Adipocyte (in vitro differentiated cells): Measurements from ENCODE around the gene COG1.

Experiments
- DNase-seq: peaks from one replicate; pipeline ENCODE4 v3.0.0-alpha.2; 2015; ENCODE audit warnings: low read depth
- H3K27me3 ChIP-seq: replicated peaks from 2 replicates; pipeline ENCODE4 v1.7.0; 2013; ENCODE audit warnings: mild to moderate bottlenecking, low read length, moderate library complexity; ENCODE audit not compliant: control insufficient read depth, insufficient read depth
- H3K36me3 ChIP-seq: 2 replicates; pipeline ENCODE4 v1.7.0; 2013; ENCODE audit warnings: low read length, mild to moderate bottlenecking, moderate library complexity; ENCODE audit not compliant: control insufficient read depth, insufficient read depth, severe bottlenecking
- H3K4me1 ChIP-seq: 2 replicates; pipeline ENCODE4 v1.7.0; 2013; ENCODE audit warnings: mild to moderate bottlenecking, low read length, moderate library complexity; ENCODE audit not compliant: control insufficient read depth, insufficient read depth
- H3K4me3 ChIP-seq: 2 replicates; pipeline ENCODE4 v1.7.0; 2013; ENCODE audit warnings: mild to moderate bottlenecking, low read length, moderate library complexity
- H3K9ac ChIP-seq: 2 replicates; pipeline ENCODE4 v1.7.0; 2013; ENCODE audit warnings: mild to moderate bottlenecking, low read length, moderate library complexity
- H3K9me3 ChIP-seq: 2 replicates; pipeline ENCODE4 v1.7.0; 2013; ENCODE audit warnings: mild to moderate bottlenecking, low read length, moderate library complexity; ENCODE audit not compliant: control insufficient read depth

COG1 gene

GRCh38 chr17:73175962-73176565 is 16.8 kb upstream of the COG1 start:
- no peaks in the 10 kb centered on the region for H3K4me1 ChIP-seq
- H3K9ac ChIP-seq, result no peak overlapping the region
- H3K9me3 ChIP-seq, result no peaks in the 10 kb centered on the region
- H3K27me3 ChIP-seq, result no peaks in the 10 kb centered on the region
- no peak overlapping the region for H3K4me3 ChIP-seq
- DNase-seq, result no peak
- no peaks in the 10 kb centered on the region for H3K36me3 ChIP-seq

- no peak overlapping the region for H3K9ac ChIP-seq
- DNase-seq, result no peak
- H3K27me3 ChIP-seq, result no peaks in the 10 kb centered on the region
- H3K9me3 ChIP-seq, result no peaks in the 10 kb centered on the region
- H3K4me3 ChIP-seq, result no peak overlapping the region
- H3K36me3 ChIP-seq, result no peaks in the 10 kb centered on the region
- no peaks in the 10 kb centered on the region for H3K4me1 ChIP-seq
These were observed 13.5 kb upstream of the COG1 start for GRCh38 chr17:73179387-73179786.

DNA sequence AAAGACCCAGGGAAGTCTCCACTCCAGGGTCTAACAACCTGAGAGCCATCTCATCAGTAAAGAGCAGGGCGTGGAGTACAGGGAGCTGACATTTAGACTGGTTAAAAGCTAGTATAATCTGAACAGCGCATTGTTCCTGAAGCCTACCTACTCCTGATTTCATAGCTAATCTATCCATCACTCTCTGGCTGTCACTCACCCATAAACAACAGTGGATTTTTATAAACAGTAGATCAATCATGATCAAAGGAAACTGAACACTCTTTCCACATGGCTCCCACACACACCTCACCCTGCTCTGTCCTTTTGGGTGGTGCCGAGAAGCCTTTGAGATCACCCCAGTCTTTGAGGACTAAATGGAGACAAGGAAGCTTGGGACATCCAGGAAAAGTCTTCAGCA is 13.0 kb upstream of the COG1 start:
- DNase-seq, result no peak
- H3K9me3 ChIP-seq, result no peaks in the 10 kb centered on the region
- no peak overlapping the region for H3K9ac ChIP-seq
- H3K36me3 ChIP-seq, result no peaks in the 10 kb centered on the region
- no peak overlapping the region for H3K4me3 ChIP-seq
- H3K27me3 ChIP-seq, result no peaks in the 10 kb centered on the region
- H3K4me1 ChIP-seq, result no peaks in the 10 kb centered on the region

- DNase-seq, result no peak
- no peaks in the 10 kb centered on the region for H3K36me3 ChIP-seq
These were observed 10.1 kb upstream of the COG1 start for GRCh38 chr17:73182616-73183310.

GRCh38 chr17:73184136-73184993 is 8.5 kb upstream of the COG1 start:
- Histone ChIP-seq H3K36me3 (no peaks in the 10 kb centered on the region), H3K9me3 (no peaks in the 10 kb centered on the region), H3K27me3 (no peaks in the 10 kb centered on the region), H3K9ac (no peak overlapping the region), H3K4me1 (peaks cover 3% of the 10 kb centered on the region), H3K4me3 (no peak overlapping the region)
- no peak for DNase-seq

More at GRCh38 chr17:73182616-73183310, 10.1 kb upstream of the COG1 start:
- Histone ChIP-seq H3K4me1 (no peaks in the 10 kb centered on the region), H3K4me3 (no peak overlapping the region), H3K9me3 (no peaks in the 10 kb centered on the region), H3K9ac (no peak overlapping the region), H3K27me3 (no peaks in the 10 kb centered on the region)

DNA sequence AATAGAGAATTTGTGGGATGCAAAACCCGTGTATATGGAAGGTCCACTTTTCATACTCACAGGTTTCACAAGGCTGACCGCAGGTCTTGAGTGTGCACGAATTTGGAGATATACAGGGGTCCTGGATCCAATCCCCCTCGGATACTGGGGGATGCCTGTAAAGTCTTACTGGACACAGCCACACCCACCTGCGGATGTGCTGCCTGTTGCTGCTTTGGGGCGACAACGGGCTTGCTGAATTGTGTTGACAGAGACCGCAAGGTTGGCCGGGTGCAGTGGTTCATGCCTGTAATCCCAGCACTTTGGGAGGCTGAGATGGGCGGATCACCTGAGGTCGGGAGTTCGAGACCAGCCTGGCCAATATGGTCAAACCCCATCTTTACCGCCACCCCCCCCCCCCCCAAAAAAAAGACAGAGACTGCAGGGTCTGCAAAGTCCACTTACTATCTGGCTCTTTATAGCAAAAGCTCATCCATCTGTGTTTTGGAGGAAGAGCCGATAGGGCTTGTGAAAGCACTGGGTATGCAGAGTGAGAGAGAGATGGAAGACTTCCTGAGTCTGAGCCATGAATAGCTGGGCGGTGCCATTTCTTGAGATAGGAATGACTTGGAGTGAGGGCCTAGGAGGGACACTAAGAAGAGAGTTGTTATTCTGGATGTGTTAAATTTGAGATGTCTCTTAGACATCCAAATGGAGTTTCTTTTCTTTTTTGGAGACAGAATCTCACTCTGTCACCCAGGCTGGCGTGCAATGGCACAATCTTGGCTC is 6.4 kb upstream of the COG1 start:
- no peaks in the 10 kb centered on the region for H3K9me3 ChIP-seq
- H3K36me3 ChIP-seq, result no peaks in the 10 kb centered on the region
- H3K27me3 ChIP-seq, result no peaks in the 10 kb centered on the region
- no peak overlapping the region for H3K4me3 ChIP-seq
- H3K4me1 ChIP-seq, result peaks cover 3% of the 10 kb centered on the region
- H3K9ac ChIP-seq, result no peak overlapping the region
- DNase-seq, result no peak

GRCh38 chr17:73187203-73187769 is 5.6 kb upstream of the COG1 start:
- Histone ChIP-seq H3K9me3 (no peaks in the 10 kb centered on the region), H3K36me3 (no peaks in the 10 kb centered on the region), H3K4me1 (peaks cover 8% of the 10 kb centered on the region), H3K4me3 (no peak overlapping the region), H3K27me3 (no peaks in the 10 kb centered on the region), H3K9ac (no peak overlapping the region)
- DNase-seq, result no peak

DNA sequence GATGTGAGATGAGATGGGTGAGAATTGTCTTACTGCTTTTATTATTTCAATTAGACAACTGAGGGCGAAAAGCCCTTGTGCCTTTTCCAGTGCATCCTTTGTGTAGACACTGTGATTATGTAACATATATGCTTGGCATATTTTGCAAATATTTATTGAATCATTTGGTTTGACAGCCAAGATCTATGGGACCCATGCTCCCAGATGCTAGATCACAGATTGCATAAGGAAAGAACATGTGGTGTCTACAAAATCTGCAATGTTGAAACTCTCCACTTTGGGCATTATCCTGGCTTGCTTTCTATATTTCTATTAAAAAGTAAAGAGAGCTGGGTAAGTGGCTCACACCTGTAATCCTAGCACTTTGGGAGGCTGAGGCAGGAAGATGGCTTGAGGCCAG is 4.8 kb upstream of the COG1 start:
- Histone ChIP-seq H3K36me3 (no peaks in the 10 kb centered on the region), H3K9me3 (no peaks in the 10 kb centered on the region), H3K4me3 (no peak overlapping the region), H3K9ac (no peak overlapping the region), H3K27me3 (no peaks in the 10 kb centered on the region), H3K4me1 (peaks cover 8% of the 10 kb centered on the region)
- DNase-seq, result no peak

DNA sequence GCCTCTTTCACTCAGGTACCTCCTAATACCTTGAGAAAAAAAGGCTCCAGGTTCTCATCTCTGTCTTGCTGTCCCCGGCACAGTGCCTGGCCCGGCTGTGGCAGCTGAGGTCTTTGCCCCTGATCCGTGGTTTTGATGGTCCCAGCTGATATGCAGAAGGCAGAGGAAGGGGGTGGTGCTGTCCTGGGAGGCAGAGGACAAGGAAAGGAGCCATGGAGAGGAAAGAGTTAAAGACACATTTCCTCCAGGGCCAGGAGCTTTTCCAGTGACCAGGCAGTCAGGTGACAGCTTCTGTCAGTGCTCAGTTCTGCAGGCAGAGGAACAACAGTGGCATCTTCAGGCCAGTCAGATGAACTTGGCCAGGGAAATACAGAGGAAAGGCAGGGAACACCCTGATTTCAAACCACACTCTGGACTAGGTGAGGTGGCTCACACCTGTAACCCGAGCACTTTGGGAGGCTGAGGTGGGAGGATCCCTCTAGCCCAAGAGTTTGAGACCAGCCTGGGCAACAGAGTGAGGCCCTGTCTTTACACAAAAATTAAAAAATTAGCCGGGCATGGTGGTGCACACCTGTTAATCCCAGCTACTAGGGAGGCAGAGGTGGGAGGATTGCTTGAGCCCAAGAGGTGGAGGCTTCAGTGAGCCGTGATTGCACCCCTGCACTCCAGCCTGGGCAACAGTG is 3.3 kb upstream of the COG1 start:
- Histone ChIP-seq H3K27me3 (no peaks in the 10 kb centered on the region), H3K4me3 (no peak overlapping the region), H3K9me3 (no peaks in the 10 kb centered on the region), H3K9ac (no peak overlapping the region), H3K36me3 (no peaks in the 10 kb centered on the region), H3K4me1 (peaks cover 14% of the 10 kb centered on the region)
- DNase-seq, result peak; percentile 51

DNA sequence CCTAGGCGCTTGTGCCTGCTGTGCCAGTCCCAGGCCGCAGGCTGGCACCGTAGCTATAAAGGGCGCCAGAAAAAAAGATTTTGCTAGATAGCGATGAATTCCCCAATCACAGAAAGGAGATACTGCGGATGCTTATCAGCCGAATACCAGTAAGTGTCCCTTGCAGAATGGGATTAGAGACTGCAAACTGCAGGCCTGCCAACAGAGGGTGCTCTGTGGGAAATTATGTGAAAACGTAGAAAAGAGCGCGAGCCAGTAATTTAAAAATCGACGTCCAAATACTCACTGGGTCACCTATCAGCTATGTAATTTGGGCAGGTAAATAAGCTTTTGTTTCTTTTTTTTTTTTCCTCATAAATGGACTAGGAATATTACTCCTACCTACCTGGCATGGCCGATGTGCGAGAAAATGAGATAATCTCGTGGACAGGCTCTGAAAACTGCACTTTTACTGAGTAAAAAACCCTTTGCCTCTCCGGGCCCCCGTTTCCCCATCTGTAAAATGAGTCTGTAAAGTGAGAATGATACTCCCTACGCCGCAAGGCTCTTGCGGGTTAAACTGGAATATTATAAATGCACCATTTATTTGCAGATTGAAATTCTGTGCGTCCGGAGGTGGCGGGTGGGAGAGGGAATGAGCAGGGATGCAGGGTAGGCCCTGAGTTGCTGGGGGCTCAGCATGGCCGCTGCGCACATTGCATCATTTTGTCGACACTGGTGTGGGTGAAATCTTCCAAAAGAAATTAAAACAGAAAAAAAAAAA is 1.2 kb upstream of the COG1 start:
- no peaks in the 10 kb centered on the region for H3K27me3 ChIP-seq
- peak overlapping the region; percentile 85 for H3K4me3 ChIP-seq
- H3K36me3 ChIP-seq, result peaks cover 1% of the 10 kb centered on the region
- peak; percentile 89 for DNase-seq
- H3K9ac ChIP-seq, result peak overlapping the region; percentile 76
- H3K9me3 ChIP-seq, result no peaks in the 10 kb centered on the region
- H3K4me1 ChIP-seq, result peaks cover 25% of the 10 kb centered on the region
